HL-60 (cell line): ENCODE data around the gene ITGAV.

ENCODE experiments used
- POLR2AphosphoS5 ChIP-seq: IDR thresholded peaks from 2 replicates; pipeline ENCODE4 v1.6.1; 2012; ENCODE audit warnings: low read depth
- SPI1 ChIP-seq: IDR thresholded peaks from 2 replicates; pipeline ENCODE4 v1.6.1; 2012; ENCODE audit warnings: low read depth, mild to moderate bottlenecking, borderline replicate concordance
- TF ChIP-seq, protein P1 (sequence below): IDR thresholded peaks from one replicate; pipeline ENCODE4 v1.5.1; 2011; ENCODE audit warnings: low read length, control low read depth, inconsistent platforms; ENCODE audit not compliant: insufficient read depth

DNA sequence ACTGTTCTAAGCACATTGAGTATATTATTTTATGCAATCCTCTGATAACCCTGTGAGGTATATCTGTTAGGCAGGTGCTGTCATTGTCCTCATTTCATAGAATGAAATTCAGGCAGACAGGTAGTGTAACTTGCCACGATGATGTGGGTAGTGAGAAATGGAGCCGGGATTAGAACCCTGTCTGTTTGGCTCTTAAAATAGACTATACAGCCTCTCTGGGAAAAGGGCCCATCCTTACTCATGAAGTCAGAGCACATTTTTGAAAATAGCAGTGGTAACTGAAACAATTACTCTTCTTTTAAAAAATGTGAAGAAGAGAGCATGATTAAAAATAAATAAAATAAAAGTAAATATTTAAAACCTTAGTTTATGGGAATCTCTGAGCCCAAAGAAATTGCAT lies 127.0 kb downstream of the ITGAV start:
- TF ChIP-seq, protein P1, sequence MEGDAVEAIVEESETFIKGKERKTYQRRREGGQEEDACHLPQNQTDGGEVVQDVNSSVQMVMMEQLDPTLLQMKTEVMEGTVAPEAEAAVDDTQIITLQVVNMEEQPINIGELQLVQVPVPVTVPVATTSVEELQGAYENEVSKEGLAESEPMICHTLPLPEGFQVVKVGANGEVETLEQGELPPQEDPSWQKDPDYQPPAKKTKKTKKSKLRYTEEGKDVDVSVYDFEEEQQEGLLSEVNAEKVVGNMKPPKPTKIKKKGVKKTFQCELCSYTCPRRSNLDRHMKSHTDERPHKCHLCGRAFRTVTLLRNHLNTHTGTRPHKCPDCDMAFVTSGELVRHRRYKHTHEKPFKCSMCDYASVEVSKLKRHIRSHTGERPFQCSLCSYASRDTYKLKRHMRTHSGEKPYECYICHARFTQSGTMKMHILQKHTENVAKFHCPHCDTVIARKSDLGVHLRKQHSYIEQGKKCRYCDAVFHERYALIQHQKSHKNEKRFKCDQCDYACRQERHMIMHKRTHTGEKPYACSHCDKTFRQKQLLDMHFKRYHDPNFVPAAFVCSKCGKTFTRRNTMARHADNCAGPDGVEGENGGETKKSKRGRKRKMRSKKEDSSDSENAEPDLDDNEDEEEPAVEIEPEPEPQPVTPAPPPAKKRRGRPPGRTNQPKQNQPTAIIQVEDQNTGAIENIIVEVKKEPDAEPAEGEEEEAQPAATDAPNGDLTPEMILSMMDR = no peak
- TF ChIP-seq POLR2AphosphoS5 (no peak), SPI1 (no peak)
